Lower lobe of right lung (tissue), 2 donors: ENCODE measurements around the gene NTSR1. TPM values are rescaled to one million over a fixed set of nuclear protein-coding genes. Genes with fewer than 3 reads are reported as not detected.
A peak's percentile ranks its signal among the peaks of the same experiment; 100 is the strongest.

Experiments used
- ATAC-seq, 2 donors: fragments of 200-7000 bp; cut with Tn5 transposase; one replicate each; pipeline ENCODE4 v1.9.1; 2020 to 2022; ENCODE audit warnings: mild to moderate bottlenecking in 2 of 2, moderate library complexity in 2 of 2
- DNase-seq: peaks from one replicate; pipeline ENCODE4 v3.0.0-alpha.2; 2020
- H3K27ac ChIP-seq: fragments of 200-600 bp; one replicate; pipeline ENCODE4 v1.8.0; 2022
- H3K27me3 ChIP-seq: fragments of 200-600 bp; one replicate; pipeline ENCODE4 v1.8.0; 2022; ENCODE audit warnings: low read depth
- H3K36me3 ChIP-seq: fragments of 200-600 bp; one replicate; pipeline ENCODE4 v1.8.0; 2022; ENCODE audit warnings: mild to moderate bottlenecking
- H3K4me1 ChIP-seq: fragments of 200-600 bp; one replicate; pipeline ENCODE4 v1.8.0; 2022
- H3K4me3 ChIP-seq: fragments of 200-600 bp; one replicate; pipeline ENCODE4 v1.8.0; 2022; ENCODE audit warnings: mild to moderate bottlenecking
- H3K9me3 ChIP-seq: fragments of 200-600 bp; one replicate; pipeline ENCODE4 v1.8.0; 2022
- intact Hi-C: fragments of 100-400 bp; cut with DNase I; formaldehyde crosslinking; loops from one replicate; pipeline ENCODE4 v1.11.0; 2022
- total RNA-seq: library from RNA; stranded (reverse); fragmentation: NEBNext Ultra II Directional; extraction: Animal tissue kit (Norgen Biotek cat#: 25700); gene quantifications from one replicate; pipeline ENCODE4 v1.2.1, GENCODE V29; 2021
- TF ChIP-seq, protein P1 (sequence below): fragments of 200-600 bp; IDR thresholded peaks from one replicate; pipeline ENCODE4 v1.8.0; 2022; ENCODE audit warnings: antibody characterized with exemption, mild to moderate bottlenecking
- donor health status: DM: no; HTN: yes; CAD: no; lungs with severe emphysema.

NTSR1 gene
- total RNA-seq, 1 donor from 2014 or later, result not detected

DNA sequence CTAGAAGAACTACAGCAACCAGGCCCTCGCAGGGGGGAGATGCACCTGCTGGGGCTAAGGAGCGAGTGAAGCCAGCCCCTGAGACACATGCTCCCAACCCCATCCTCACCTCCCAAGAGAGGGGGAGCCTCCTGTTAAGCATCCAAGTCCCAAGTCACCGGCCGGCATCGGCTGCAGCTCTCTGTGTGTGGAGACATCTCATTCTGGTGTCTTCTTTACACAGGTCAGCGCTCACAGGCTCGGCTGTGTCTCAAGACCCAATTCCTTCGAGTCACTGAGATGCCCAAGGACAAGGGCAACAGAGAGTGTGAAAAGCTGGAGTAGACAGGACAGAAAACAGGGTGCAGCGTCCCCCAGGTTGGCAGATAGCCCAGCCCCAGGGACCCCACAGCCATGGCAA, 66.6 kb downstream of the NTSR1 start:
- no peaks in the 10 kb centered on the region for H3K27me3 ChIP-seq
- no peak overlapping the region for H3K4me3 ChIP-seq
- intact Hi-C loops, result no loop called here
- H3K27ac ChIP-seq, result no peak overlapping the region
- TF ChIP-seq, protein P1, sequence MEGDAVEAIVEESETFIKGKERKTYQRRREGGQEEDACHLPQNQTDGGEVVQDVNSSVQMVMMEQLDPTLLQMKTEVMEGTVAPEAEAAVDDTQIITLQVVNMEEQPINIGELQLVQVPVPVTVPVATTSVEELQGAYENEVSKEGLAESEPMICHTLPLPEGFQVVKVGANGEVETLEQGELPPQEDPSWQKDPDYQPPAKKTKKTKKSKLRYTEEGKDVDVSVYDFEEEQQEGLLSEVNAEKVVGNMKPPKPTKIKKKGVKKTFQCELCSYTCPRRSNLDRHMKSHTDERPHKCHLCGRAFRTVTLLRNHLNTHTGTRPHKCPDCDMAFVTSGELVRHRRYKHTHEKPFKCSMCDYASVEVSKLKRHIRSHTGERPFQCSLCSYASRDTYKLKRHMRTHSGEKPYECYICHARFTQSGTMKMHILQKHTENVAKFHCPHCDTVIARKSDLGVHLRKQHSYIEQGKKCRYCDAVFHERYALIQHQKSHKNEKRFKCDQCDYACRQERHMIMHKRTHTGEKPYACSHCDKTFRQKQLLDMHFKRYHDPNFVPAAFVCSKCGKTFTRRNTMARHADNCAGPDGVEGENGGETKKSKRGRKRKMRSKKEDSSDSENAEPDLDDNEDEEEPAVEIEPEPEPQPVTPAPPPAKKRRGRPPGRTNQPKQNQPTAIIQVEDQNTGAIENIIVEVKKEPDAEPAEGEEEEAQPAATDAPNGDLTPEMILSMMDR, result no peak
- H3K9me3 ChIP-seq, result no peaks in the 10 kb centered on the region
- DNase-seq (no peak), ATAC-seq (no peak)
- no peaks in the 10 kb centered on the region for H3K36me3 ChIP-seq
- H3K4me1 ChIP-seq, result peaks cover 4% of the 10 kb centered on the region

DNA sequence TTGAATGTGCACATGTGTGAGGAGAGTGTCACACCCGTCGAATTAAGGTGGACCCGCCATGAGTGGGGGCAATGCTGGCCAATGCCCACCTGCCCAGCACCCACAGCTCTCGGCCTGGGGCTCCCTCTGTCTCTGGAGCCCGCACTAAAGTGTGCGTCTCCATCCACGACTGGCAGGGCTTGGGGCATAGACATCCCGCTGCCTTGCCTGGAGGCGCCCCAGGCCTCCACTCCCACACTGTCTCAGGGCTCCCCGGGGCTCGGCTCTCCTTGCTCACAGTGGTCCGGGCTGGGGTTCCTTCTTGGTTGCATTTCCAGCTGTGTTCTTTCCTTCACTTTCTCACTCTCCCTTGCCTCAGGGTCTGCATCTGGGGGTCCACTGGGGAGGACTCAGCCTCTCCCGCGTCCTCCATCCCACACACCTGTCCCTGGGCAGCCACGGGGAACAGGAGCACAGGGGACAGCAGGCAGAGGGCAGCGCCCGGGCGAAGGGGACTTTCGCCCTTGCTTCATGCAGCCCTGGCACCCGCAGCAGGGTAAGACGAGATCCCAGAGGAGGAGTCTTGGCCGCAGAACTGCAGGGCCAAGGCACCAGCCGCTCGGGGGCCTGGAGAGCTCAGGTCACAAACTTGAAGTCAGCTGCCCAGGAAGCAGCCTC, 67.5 kb downstream of the NTSR1 start:
- Histone ChIP-seq H3K4me3 (no peak overlapping the region), H3K36me3 (no peaks in the 10 kb centered on the region), H3K27me3 (no peaks in the 10 kb centered on the region), H3K27ac (peak overlapping the region; percentile 60), H3K9me3 (no peaks in the 10 kb centered on the region), H3K4me1 (peaks cover 4% of the 10 kb centered on the region)
- intact Hi-C loops, result no loop called here
- ATAC-seq, result no peak
- no peak for DNase-seq
- TF ChIP-seq, protein P1, result no peak

DNA sequence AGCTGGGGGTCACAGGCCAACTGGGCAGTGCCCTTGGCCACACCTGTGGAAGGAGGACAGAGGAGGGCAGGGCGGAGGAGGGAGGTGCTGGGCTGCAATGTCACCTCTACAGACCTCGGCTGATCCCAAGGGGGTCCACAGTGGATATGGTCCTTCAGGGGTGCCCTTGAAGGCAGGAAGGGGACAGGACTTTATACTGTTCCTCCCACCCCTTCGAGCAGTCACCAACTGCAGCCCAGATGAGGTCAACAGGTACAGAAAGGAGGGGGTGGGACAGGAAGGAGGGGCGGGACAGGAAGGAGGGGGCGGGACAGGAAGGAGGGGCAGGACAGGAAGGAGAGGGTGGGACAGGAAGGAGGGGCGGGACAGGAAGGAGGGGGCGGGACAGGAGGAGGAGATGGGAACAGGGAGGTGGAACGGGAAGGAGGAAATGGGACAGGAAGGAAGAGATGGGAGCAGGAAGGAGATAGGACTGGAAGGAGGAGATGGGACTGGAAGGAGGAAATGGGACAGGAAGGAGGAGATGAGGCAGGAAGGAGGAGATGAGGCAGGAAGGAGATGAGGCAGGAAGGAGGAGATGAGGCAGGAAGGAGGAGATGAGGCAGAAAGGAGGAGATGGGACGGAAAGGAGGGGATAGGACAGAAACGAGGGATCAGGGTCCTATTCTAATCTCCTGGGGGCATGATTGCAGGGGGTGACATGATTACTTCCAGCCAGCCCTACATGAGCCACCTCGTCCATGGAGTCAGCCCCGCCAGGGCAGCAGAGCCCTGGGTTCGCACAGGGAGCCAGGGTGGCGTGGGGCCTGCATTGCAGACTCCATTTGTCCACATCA, 68.3 kb downstream of the NTSR1 start:
- Histone ChIP-seq H3K36me3 (no peaks in the 10 kb centered on the region), H3K9me3 (no peaks in the 10 kb centered on the region), H3K27ac (peak overlapping the region; percentile 60), H3K27me3 (no peaks in the 10 kb centered on the region), H3K4me1 (peaks cover 4% of the 10 kb centered on the region), H3K4me3 (no peak overlapping the region)
- DNase-seq, result no peak
- intact Hi-C loops, result no loop called here
- TF ChIP-seq, protein P1, result no peak
- ATAC-seq, result peak; percentile 11 to 46

DNA sequence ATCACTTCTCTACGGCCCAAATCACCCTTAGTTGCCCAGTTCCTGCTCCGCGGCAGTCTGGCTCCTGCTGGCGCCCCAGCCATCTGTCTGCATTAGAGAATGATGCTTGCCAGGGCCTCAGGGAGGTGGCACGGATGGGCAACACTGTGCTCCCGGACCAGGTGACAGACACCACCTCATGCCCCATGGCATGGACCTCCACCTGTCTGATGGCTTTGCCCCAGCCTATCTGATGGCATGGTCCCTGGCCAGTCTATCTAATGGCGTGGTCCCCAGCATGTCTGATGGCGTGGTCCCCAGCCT, 68.8 kb downstream of the NTSR1 start:
- Histone ChIP-seq H3K9me3 (no peaks in the 10 kb centered on the region), H3K36me3 (no peaks in the 10 kb centered on the region), H3K27me3 (no peaks in the 10 kb centered on the region), H3K4me1 (peaks cover 4% of the 10 kb centered on the region), H3K27ac (no peak overlapping the region), H3K4me3 (no peak overlapping the region)
- TF ChIP-seq, protein P1, result no peak
- DNase-seq (no peak), ATAC-seq (no peak)
- intact Hi-C loops, result no loop called here

DNA sequence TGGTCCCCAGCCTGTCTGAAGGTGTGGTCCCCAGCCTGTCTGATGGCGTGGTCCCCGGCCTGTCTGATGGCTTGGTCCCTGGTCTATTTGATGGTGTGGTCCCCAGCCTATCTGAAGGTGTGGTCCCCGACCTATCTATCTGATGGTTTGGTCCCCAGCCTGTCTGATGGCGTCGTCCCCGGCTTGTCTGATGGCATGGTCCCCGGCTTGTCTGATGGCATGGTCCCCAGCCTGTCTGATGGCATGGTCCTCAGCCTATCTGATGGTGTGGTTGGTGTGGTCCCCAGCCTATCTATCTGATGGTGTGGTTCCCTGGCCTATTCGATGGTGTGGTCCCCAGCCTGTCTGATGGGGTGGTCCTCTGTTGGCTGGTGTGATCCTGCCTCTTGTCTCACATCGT, 69.4 kb downstream of the NTSR1 start:
- Histone ChIP-seq H3K9me3 (no peaks in the 10 kb centered on the region), H3K4me1 (peaks cover 4% of the 10 kb centered on the region), H3K36me3 (no peaks in the 10 kb centered on the region), H3K4me3 (no peak overlapping the region), H3K27ac (no peak overlapping the region), H3K27me3 (no peaks in the 10 kb centered on the region)
- DNase-seq (no peak), ATAC-seq (no peak)
- TF ChIP-seq, protein P1, result no peak
- intact Hi-C loops, result no loop called here
